Activated B cell treated with CpG ODN at 0.5 μM for 24 hours (primary cell): ENCODE data around the gene ARFGAP1. TPM values are rescaled to one million over a fixed set of nuclear protein-coding genes. Genes with fewer than 3 reads are reported as not detected.
A peak's percentile ranks its signal among the peaks of the same experiment; 100 is the strongest.

Experiments used
- ATAC-seq: fragments of 200-7000 bp; cut with Tn5 transposase; one replicate; pipeline ENCODE4 v1.10.0; 2021; ENCODE audit warnings: low read depth, mild to moderate bottlenecking, moderate library complexity
- CTCF ChIA-PET: fragments of 350-600 bp; sonication (Branson Sonifier 250); formaldehyde crosslinking; loops from one replicate; lab custom pipeline; 2021; ENCODE audit warnings: antibody characterized with exemption; lab: Charles Lee
- POLR2A ChIA-PET: fragments of 350-600 bp; sonication (Branson Sonifier 250); formaldehyde crosslinking; loops from one replicate; lab custom pipeline; 2021; ENCODE audit warnings: antibody characterized with exemption; lab: Charles Lee
- DNase-seq: peaks from one replicate; pipeline ENCODE4 v3.0.0; 2022
- H3K27ac Mint-ChIP-seq: one replicate; pipeline ENCODE4 v1.8.0; 2020; ENCODE audit warnings: mixed read lengths
- H3K27me3 Mint-ChIP-seq: one replicate; pipeline ENCODE4 v1.8.0; 2021; ENCODE audit warnings: mixed read lengths
- H3K36me3 Mint-ChIP-seq: one replicate; pipeline ENCODE4 v1.8.0; 2021; ENCODE audit warnings: low read depth, mixed read lengths
- H3K4me1 Mint-ChIP-seq: one replicate; pipeline ENCODE4 v1.8.0; 2021; ENCODE audit warnings: mixed read lengths
- H3K4me3 Mint-ChIP-seq: one replicate; pipeline ENCODE4 v1.8.0; 2020; ENCODE audit warnings: mild to moderate bottlenecking, mixed read lengths
- H3K9me3 Mint-ChIP-seq: one replicate; pipeline ENCODE4 v1.8.0; 2020; ENCODE audit warnings: mixed read lengths
- intact Hi-C: fragments of 100-400 bp; cut with micrococcal nuclease; formaldehyde crosslinking; loops from one replicate; pipeline ENCODE4 v1.15.1; 2024
- total RNA-seq: library from RNA; stranded (reverse); gene quantifications from 2 replicates; pipeline ENCODE4 v1.2.3, GENCODE V29; 2022
- TF ChIP-seq, protein P1 (sequence below): fragments of 200-600 bp; IDR thresholded peaks from one replicate; pipeline ENCODE4 v1.8.0; 2022; ENCODE audit warnings: antibody characterized with exemption, mild to moderate bottlenecking

The ARFGAP1 gene
- total RNA-seq, 1 donor from 2014 or later, result 85.8 TPM

DNA sequence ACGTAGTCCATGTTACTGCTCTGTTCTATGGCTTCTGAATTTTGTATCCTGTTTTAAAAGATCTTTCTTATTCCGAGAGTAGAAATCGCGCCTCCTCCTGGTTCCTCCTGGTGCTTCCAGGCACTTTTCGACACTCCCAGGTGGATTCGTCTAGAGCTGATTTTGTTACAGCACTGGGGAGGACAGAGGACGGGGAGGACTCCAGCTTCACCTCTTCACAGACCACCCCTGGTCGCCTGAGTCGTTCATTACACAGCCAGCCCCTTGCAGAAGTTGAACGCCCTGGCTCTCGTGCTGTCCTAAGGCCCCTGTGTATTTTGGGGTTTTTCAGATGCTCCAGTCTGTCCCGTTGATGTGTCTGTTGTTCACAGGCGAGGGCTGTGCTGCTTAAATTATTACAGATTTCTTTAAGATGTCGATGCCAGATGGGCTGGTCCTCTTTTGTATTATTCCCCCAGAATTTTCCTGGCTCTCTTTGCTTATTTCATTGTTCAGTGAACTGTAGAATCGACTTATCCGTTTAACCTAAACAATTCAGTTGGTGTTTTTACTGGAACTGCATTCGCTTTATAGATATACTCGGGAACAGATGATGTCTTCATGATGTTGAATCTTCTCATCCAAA, 50.9 kb downstream of the ARFGAP1 start:
- H3K27ac Mint-ChIP-seq, result no peak overlapping the region
- ATAC-seq (no peak), DNase-seq (no peak)
- POLR2A ChIA-PET, result no interaction called here
- H3K4me1 Mint-ChIP-seq, result peaks cover 11% of the 10 kb centered on the region
- peaks cover 2% of the 10 kb centered on the region for H3K9me3 Mint-ChIP-seq
- H3K27me3 Mint-ChIP-seq, result peaks cover 1% of the 10 kb centered on the region
- no peak overlapping the region for H3K4me3 Mint-ChIP-seq
- CTCF ChIA-PET, result no interaction called here
- TF ChIP-seq, protein P1, sequence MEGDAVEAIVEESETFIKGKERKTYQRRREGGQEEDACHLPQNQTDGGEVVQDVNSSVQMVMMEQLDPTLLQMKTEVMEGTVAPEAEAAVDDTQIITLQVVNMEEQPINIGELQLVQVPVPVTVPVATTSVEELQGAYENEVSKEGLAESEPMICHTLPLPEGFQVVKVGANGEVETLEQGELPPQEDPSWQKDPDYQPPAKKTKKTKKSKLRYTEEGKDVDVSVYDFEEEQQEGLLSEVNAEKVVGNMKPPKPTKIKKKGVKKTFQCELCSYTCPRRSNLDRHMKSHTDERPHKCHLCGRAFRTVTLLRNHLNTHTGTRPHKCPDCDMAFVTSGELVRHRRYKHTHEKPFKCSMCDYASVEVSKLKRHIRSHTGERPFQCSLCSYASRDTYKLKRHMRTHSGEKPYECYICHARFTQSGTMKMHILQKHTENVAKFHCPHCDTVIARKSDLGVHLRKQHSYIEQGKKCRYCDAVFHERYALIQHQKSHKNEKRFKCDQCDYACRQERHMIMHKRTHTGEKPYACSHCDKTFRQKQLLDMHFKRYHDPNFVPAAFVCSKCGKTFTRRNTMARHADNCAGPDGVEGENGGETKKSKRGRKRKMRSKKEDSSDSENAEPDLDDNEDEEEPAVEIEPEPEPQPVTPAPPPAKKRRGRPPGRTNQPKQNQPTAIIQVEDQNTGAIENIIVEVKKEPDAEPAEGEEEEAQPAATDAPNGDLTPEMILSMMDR, result no peak
- H3K36me3 Mint-ChIP-seq, result no peaks in the 10 kb centered on the region
- intact Hi-C loops, result no loop called here

DNA sequence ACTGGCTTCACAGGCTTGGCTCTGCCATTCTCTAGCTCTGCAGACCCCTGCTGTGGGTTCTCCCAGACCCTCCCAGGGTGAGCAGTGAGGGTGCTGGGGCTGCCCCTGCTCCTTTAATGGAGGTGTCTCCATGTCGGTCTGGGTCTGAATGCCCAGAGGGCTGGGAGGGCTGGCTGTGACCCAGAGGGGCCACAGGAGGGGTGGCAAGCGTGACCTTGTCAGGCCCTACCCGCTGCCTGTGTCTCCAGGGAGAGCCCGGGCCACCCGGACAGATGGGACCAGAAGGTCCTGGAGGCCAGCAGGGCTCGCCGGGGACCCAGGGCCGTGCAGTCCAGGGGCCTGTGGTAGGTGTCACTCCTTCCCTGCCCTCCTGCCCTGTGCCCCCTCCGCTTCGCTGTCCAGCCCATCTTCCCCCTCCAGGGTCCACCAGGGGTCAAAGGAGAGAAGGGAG, 52.4 kb downstream of the ARFGAP1 start:
- H3K27ac Mint-ChIP-seq, result no peak overlapping the region
- H3K4me3 Mint-ChIP-seq, result no peak overlapping the region
- no peaks in the 10 kb centered on the region for H3K36me3 Mint-ChIP-seq
- ATAC-seq (no peak), DNase-seq (no peak)
- CTCF ChIA-PET, result no interaction called here
- peaks cover 2% of the 10 kb centered on the region for H3K9me3 Mint-ChIP-seq
- peaks cover 11% of the 10 kb centered on the region for H3K4me1 Mint-ChIP-seq
- intact Hi-C loops, result no loop called here
- H3K27me3 Mint-ChIP-seq, result peaks cover 1% of the 10 kb centered on the region
- POLR2A ChIA-PET, result no interaction called here
- TF ChIP-seq, protein P1, result no peak

DNA sequence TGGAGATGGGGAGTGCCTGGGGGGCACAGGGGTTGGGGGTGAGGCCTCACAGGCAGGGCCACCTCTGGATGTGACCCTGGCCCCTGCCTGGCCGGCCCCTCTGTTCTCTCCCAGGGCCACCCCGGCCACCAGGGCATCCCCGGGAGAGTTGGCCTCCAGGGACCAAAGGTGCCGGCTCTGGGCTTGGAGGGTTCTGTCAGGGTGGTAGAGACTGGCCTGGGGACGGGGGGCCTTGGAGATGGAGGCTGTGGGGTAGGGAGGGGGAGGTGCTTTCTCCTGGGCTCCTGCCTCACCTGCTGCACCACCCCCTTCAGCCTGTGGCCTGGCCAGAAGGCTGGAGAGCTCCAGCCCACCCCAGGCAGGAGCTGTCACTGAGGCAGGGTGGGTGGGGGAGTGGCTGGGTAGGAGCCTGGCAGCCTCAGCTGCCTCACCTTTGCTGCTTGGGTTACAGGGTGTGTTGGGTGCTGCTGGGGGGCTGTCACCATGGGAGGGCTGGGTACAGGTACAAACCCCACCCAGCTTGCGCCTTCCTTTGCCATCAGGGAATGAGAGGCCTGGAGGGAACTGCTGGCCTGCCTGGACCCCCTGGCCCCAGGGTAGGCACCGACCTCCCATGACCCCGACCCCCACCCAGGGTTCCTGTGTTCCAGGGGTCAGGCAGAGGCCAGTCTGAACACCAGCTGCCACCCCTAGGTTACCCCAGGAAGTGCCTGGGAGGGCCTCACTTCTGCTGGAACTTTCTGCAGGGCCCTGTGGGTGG, 53.1 kb downstream of the ARFGAP1 start:
- CTCF ChIA-PET, result no interaction called here

DNA sequence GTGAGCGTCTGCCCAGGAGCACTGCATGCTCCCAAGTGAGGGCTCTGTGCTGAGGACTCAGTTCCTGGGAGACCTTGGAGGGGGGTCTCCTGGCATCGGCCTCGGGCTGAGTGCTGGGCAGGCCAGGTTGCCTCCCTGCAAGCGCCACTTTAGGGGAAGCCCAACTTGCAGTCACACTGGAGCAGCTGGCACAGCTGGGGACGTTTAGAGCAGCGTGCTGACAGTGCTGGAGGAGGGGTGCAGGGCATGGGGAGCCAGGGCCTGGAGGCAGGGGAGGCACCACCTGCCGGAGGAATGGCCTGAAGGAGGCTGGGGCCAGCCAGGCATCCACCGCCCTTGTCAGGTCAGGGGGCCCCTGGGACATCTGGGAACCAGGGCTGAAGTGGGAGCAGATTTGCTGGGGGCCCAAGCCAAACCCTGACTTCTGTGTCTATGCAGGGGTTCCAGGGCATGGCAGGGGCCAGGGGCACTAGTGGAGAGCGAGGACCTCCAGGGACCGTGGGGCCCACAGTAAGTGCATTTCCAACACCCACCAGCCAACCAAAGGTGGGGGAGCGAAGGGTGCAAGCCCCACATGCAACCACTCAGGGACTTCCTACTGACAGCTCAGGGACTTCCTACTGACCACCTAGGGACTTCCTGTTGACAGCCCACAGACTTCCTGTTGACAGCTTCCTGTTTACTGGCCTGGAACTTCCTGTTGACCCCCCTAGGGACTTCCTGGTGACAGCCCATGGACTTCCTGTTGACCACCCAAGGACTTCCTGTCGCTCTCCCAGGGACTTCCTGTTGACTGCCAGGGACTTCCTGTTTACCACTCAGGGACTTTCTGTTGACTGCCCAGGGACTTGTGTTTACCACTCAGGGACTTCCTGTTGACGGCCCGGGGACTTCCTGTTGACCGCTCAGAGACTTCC, 54.0 kb downstream of the ARFGAP1 start:
- Mint-ChIP-seq H3K36me3 (no peaks in the 10 kb centered on the region), H3K27ac (peak overlapping the region; percentile 50), H3K9me3 (peaks cover 2% of the 10 kb centered on the region), H3K4me3 (no peak overlapping the region), H3K27me3 (no peaks in the 10 kb centered on the region), H3K4me1 (peaks cover 11% of the 10 kb centered on the region)
- TF ChIP-seq, protein P1, result no peak
- no peak for DNase-seq
- no peak for ATAC-seq
- ChIA-PET CTCF (no interaction called here), POLR2A (interaction anchor here (0.6 kb wide), 1 partner anchor 212 kb away, joined by 3 read pairs; no protein-coding TSS in a partner anchor)
- intact Hi-C loops, result no loop called here

More for the DNA sequence above, 53.1 kb downstream of the ARFGAP1 start:
- Mint-ChIP-seq H3K9me3 (peaks cover 2% of the 10 kb centered on the region), H3K27me3 (no peaks in the 10 kb centered on the region), H3K4me1 (peaks cover 11% of the 10 kb centered on the region), H3K4me3 (no peak overlapping the region), H3K36me3 (no peaks in the 10 kb centered on the region), H3K27ac (no peak overlapping the region)
- no peak for DNase-seq
- POLR2A ChIA-PET, result no interaction called here
- TF ChIP-seq, protein P1, result no peak
- intact Hi-C loops, result no loop called here
- no peak for ATAC-seq
